ENCODE data around the gene PDZD2.
"Not testable (repeated sequence)": the region's sequence is repeated elsewhere in the genome, so short reads cannot be mapped to it uniquely, and the experiment has no call there.

Gene PDZD2

DNA sequence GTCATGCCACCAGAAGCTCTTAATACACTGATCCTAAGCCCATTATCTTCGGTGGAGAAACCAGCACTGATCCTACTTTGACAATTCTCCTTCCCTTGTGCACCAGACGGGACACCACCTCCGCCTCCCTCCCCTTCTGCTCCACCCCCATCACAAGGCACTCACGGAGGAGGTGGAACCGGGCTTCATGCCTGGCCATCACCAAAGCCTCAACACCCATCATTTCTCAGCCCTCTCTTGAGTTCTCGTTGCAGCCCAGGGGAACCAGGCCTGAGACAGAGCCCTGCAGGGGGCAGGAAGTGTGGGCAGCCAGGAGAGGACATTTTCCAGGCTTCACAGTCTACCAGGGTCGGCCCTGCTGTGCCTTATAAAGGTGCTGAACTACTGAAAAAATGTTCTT lies 374.7 kb downstream of the PDZD2 start:
- Histone ChIP-seq H3K27me3 (ENCODE audit: control insufficient read depth in 1 of 2, insufficient read depth in 2 of 2, low read length in 2 of 2) (no peaks in the 10 kb centered on the region), H3K36me3 (ENCODE audit: insufficient read depth, low read length) (no peaks in the 10 kb centered on the region), H3K9me3 (ENCODE audit: low read length) (no peaks in the 10 kb centered on the region), H3K27ac (ENCODE audit: low read depth, low read length) (no peak overlapping the region), H3K9ac (ENCODE audit: low read length) (no peak overlapping the region), H3K4me3 (ENCODE audit: low read depth in 1 of 2, low read length in 2 of 2) (no peak overlapping the region), H3K4me1 (ENCODE audit: insufficient read depth, low read length) (peaks cover 12% of the 10 kb centered on the region)

GRCh38 chr5:32014096-32014745 lies 375.3 kb downstream of the PDZD2 start:
- Histone ChIP-seq H3K9ac (ENCODE audit: low read length) (no peak overlapping the region), H3K27me3 (ENCODE audit: control insufficient read depth in 1 of 2, insufficient read depth in 2 of 2, low read length in 2 of 2) (no peaks in the 10 kb centered on the region), H3K9me3 (ENCODE audit: low read length) (no peaks in the 10 kb centered on the region), H3K27ac (ENCODE audit: low read depth, low read length) (no peak overlapping the region), H3K4me3 (ENCODE audit: low read depth in 1 of 2, low read length in 2 of 2) (no peak overlapping the region), H3K36me3 (ENCODE audit: insufficient read depth, low read length) (no peaks in the 10 kb centered on the region), H3K4me1 (ENCODE audit: insufficient read depth, low read length) (peaks cover 12% of the 10 kb centered on the region)

- H3K27me3 ChIP-seq (ENCODE audit: control insufficient read depth in 1 of 2, insufficient read depth in 2 of 2, low read length in 2 of 2); H3K36me3 ChIP-seq (ENCODE audit: insufficient read depth, low read length); H3K9ac ChIP-seq (ENCODE audit: low read length); H3K4me3 ChIP-seq (ENCODE audit: low read depth in 1 of 2, low read length in 2 of 2); H3K9me3 ChIP-seq (ENCODE audit: low read length); H3K27ac ChIP-seq (ENCODE audit: low read depth, low read length): not testable (repeated sequence)
- peaks cover 12% of the 10 kb centered on the region for H3K4me1 ChIP-seq (ENCODE audit: insufficient read depth, low read length)
Measured at GRCh38 chr5:32015262-32015661, 376.3 kb downstream of the PDZD2 start.

DNA sequence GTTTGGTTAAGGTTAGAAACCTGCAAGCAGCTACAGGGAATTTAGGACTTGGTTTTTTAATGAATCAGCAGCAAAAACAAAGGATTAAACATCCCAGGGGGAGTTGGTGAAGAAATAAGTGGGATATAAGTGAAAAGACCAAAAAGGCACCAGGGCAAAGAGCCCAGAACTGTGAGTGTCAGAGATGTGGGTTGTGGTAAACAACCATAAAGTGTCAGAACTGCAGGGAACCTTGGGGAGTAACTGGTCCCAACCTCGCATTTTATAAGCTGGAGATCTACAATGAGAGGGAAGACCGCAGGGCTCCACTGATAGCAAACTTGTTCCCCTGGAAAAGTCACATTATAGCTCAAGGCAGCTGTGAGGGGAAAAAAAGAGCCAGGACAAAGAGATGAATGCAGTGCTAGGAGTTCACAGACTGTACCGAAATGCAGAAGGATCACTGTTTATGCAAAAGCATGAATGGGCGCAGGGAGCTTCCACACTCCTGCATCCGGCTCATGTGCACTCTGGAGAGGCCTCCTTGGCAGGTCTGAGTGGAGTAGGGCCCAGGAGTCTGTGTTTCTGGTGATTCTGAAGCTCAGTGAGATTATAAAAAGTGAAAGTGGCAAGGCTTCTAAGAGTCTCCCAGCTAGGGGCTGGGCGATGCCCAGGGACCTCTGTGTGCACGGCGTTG lies 378.9 kb downstream of the PDZD2 start:
- Histone ChIP-seq H3K36me3 (ENCODE audit: insufficient read depth, low read length) (no peaks in the 10 kb centered on the region), H3K27ac (ENCODE audit: low read depth, low read length) (no peak overlapping the region), H3K27me3 (ENCODE audit: control insufficient read depth in 1 of 2, insufficient read depth in 2 of 2, low read length in 2 of 2) (no peaks in the 10 kb centered on the region), H3K9me3 (ENCODE audit: low read length) (no peaks in the 10 kb centered on the region), H3K4me1 (ENCODE audit: insufficient read depth, low read length) (peaks cover 12% of the 10 kb centered on the region), H3K9ac (ENCODE audit: low read length) (no peak overlapping the region), H3K4me3 (ENCODE audit: low read depth in 1 of 2, low read length in 2 of 2) (no peak overlapping the region)

DNA sequence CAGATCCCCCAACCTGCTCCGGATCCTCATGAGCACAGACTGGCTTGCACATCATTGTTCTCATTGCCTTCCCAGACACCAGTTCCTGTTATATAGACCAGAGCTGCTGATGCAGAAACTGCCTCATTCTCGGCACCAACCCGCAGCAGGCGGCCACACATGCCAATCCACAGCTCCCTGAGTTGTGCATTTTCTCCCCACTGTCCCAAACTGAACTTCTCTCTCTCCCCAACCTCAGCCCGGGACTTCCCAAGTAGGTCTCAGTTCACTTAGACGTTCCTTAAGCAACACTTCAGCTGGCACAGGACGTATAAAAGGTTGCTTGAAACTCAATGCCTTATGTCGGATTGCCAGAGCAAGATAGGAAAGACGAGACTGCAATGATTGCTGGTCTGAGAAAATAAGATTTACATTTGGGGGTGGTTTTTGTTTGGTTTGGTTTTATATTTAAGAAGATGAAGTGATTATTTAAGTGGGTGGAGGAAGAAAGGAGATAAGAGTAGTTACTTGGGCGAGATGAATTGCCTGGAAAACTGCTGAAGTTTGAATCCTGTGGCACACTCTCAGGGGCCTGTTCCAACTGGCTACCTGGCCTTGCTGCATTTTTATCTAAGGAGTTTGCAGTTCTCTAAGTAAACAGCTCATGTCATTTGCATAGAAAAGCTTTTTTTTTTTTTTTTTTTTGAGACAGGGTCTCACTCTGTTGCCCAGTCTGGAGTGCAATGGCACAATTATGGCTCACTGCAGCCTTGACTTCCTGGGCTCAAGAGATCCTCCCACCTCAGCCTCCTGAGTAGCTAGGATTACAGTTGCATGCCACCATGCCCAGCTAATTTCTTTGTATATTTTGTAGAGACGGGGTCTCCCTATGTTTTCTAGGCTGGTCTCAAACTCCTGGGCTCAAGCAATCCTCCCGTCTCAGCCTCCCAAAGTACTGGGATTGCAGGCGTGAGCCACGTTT lies 379.8 kb downstream of the PDZD2 start:
- Histone ChIP-seq H3K9ac (ENCODE audit: low read length) (no peak overlapping the region), H3K9me3 (ENCODE audit: low read length) (no peaks in the 10 kb centered on the region), H3K4me1 (ENCODE audit: insufficient read depth, low read length) (peaks cover 12% of the 10 kb centered on the region), H3K27me3 (ENCODE audit: control insufficient read depth in 1 of 2, insufficient read depth in 2 of 2, low read length in 2 of 2) (no peaks in the 10 kb centered on the region), H3K36me3 (ENCODE audit: insufficient read depth, low read length) (no peaks in the 10 kb centered on the region), H3K27ac (ENCODE audit: low read depth, low read length) (no peak overlapping the region), H3K4me3 (ENCODE audit: low read depth in 1 of 2, low read length in 2 of 2) (no peak overlapping the region)

DNA sequence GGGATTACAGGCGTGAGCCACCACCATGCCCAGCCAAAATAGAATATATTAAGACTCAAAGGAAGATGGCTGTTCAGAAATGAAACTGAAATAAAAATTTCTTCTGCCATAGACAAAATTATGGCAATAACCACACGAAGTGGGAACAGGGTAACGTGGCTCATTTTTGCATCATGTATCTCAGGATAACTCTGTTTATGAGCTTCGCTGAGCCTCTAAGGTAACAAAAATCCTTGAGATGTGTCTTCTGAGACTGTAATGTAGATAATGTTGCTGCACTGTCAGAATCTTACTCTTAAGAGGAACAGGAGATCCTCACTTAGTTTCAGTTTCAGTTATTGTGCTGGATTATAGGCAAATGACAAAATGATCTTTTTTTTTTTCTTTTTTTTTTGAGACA lies 381.3 kb downstream of the PDZD2 start:
- Histone ChIP-seq H3K4me3 (ENCODE audit: low read depth in 1 of 2, low read length in 2 of 2) (no peak overlapping the region), H3K9ac (ENCODE audit: low read length) (no peak overlapping the region), H3K27me3 (ENCODE audit: control insufficient read depth in 1 of 2, insufficient read depth in 2 of 2, low read length in 2 of 2) (no peaks in the 10 kb centered on the region), H3K36me3 (ENCODE audit: insufficient read depth, low read length) (no peaks in the 10 kb centered on the region), H3K9me3 (ENCODE audit: low read length) (no peaks in the 10 kb centered on the region), H3K4me1 (ENCODE audit: insufficient read depth, low read length) (peaks cover 12% of the 10 kb centered on the region), H3K27ac (ENCODE audit: low read depth, low read length) (no peak overlapping the region)

GRCh38 chr5:32020946-32021345 lies 382.0 kb downstream of the PDZD2 start:
- Histone ChIP-seq H3K27ac (ENCODE audit: low read depth, low read length) (no peak overlapping the region), H3K4me1 (ENCODE audit: insufficient read depth, low read length) (peaks cover 12% of the 10 kb centered on the region), H3K9ac (ENCODE audit: low read length) (no peak overlapping the region), H3K9me3 (ENCODE audit: low read length) (no peaks in the 10 kb centered on the region), H3K4me3 (ENCODE audit: low read depth in 1 of 2, low read length in 2 of 2) (no peak overlapping the region), H3K27me3 (ENCODE audit: control insufficient read depth in 1 of 2, insufficient read depth in 2 of 2, low read length in 2 of 2) (no peaks in the 10 kb centered on the region), H3K36me3 (ENCODE audit: insufficient read depth, low read length) (no peaks in the 10 kb centered on the region)

DNA sequence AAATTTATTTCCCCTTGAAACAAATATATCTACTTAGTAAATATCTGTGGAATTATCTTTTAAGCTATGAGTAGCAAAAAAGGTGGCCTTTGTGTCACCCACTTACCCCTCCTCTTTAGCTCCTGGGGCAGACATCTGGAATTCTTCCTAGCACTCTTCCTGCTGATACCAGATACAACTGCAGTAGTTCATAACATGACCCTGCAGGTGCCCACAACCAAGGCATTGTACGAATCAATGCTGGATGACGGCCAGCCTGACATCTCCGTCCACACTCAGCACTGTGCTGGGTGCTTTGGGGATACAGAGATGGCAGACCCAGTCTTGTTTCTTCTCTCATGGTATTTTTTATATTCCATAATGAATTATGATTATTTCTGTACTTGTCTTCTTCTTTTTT lies 382.8 kb downstream of the PDZD2 start:
- H3K27ac ChIP-seq (ENCODE audit: low read depth, low read length) = no peak overlapping the region
- peaks cover 12% of the 10 kb centered on the region for H3K4me1 ChIP-seq (ENCODE audit: insufficient read depth, low read length)
- H3K27me3 ChIP-seq (ENCODE audit: control insufficient read depth in 1 of 2, insufficient read depth in 2 of 2, low read length in 2 of 2) = no peaks in the 10 kb centered on the region
- no peak overlapping the region for H3K9ac ChIP-seq (ENCODE audit: low read length)
- H3K9me3 ChIP-seq (ENCODE audit: low read length) = no peaks in the 10 kb centered on the region
- no peak overlapping the region for H3K4me3 ChIP-seq (ENCODE audit: low read depth in 1 of 2, low read length in 2 of 2)
- H3K36me3 ChIP-seq (ENCODE audit: insufficient read depth, low read length) = no peaks in the 10 kb centered on the region

DNA sequence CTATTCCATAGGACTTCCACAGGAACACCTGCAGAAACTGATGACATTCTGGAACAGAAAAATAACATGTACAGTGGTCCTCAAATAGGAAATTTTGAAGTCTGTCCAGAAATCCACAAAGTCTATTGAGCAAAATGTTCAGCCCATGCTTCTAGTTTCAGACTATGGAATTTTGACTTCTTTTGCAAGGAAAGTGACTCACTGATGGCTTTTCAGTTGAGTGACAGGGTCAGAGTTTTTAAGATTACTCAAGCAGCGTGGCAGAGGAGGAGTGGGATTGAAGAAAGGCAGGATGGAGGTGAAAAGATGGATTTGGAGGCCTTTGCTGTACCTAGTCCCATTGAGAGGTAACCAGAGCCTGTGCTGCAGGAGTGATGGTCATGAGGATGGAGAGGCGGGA lies 383.7 kb downstream of the PDZD2 start:
- H3K27ac ChIP-seq (ENCODE audit: low read depth, low read length) = no peak overlapping the region
- no peak overlapping the region for H3K9ac ChIP-seq (ENCODE audit: low read length)
- no peaks in the 10 kb centered on the region for H3K9me3 ChIP-seq (ENCODE audit: low read length)
- H3K27me3 ChIP-seq (ENCODE audit: control insufficient read depth in 1 of 2, insufficient read depth in 2 of 2, low read length in 2 of 2) = no peaks in the 10 kb centered on the region
- H3K4me3 ChIP-seq (ENCODE audit: low read depth in 1 of 2, low read length in 2 of 2) = no peak overlapping the region
- peaks cover 9% of the 10 kb centered on the region for H3K4me1 ChIP-seq (ENCODE audit: insufficient read depth, low read length)
- H3K36me3 ChIP-seq (ENCODE audit: insufficient read depth, low read length) = no peaks in the 10 kb centered on the region

DNA sequence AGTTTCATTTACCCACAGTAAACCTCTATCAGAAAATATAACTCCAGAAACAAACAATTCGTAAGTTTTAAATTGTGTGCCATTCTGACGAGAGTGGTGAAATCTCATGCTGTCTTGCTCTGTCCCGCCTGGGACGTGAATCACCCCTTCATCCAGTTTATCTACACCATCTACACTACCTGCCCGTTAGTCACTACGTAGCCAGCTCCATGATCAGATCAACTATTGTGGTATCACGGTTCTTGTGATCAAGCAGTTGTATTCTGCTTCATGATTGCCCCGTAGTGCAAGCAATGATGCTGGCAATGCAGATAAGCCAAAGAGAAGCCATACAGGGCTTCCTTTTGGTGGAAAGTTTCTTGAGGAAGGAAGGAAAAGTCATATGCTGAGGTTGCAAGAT lies 384.9 kb downstream of the PDZD2 start:
- Histone ChIP-seq H3K36me3 (ENCODE audit: insufficient read depth, low read length) (no peaks in the 10 kb centered on the region), H3K27me3 (ENCODE audit: control insufficient read depth in 1 of 2, insufficient read depth in 2 of 2, low read length in 2 of 2) (no peaks in the 10 kb centered on the region), H3K4me1 (ENCODE audit: insufficient read depth, low read length) (no peaks in the 10 kb centered on the region), H3K9ac (ENCODE audit: low read length) (no peak overlapping the region), H3K9me3 (ENCODE audit: low read length) (no peaks in the 10 kb centered on the region), H3K27ac (ENCODE audit: low read depth, low read length) (no peak overlapping the region), H3K4me3 (ENCODE audit: low read depth in 1 of 2, low read length in 2 of 2) (no peak overlapping the region)

DNA sequence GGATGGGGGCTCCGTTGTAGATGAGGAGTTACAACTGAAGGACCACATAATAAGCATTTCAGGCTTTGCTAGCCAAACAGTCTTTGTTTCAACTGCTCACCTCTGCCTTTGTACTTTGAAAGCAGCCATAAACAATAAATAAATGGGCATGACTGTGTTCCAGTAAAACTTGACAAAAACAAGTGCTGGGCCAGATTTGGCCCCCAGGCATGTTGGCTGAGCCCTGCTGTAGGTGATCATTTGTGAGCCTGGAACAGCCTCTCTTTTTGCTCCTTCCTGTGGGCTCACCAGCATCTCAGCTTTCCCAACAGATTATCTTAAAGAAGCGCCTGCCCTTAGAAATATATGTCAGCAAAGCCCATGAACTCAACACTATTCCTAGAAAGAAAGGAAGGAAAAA lies 385.8 kb downstream of the PDZD2 start:
- Histone ChIP-seq H3K9ac (ENCODE audit: low read length) (no peak overlapping the region), H3K27ac (ENCODE audit: low read depth, low read length) (no peak overlapping the region), H3K9me3 (ENCODE audit: low read length) (no peaks in the 10 kb centered on the region), H3K27me3 (ENCODE audit: control insufficient read depth in 1 of 2, insufficient read depth in 2 of 2, low read length in 2 of 2) (no peaks in the 10 kb centered on the region), H3K36me3 (ENCODE audit: insufficient read depth, low read length) (no peaks in the 10 kb centered on the region), H3K4me3 (ENCODE audit: low read depth in 1 of 2, low read length in 2 of 2) (no peak overlapping the region), H3K4me1 (ENCODE audit: insufficient read depth, low read length) (peaks cover 5% of the 10 kb centered on the region)

All from muscle layer of colon (tissue), 2 donors.